H1 (cell line): Measurements from ENCODE around the gene PRICKLE1. TPM values are rescaled to one million over a fixed set of nuclear protein-coding genes. Genes with fewer than 3 reads are reported as not detected.

ENCODE experiments used
- KDM1A ChIP-seq: fragments of 200-600, 300-600 bp; sonication (generic); IDR thresholded peaks from 2 replicates; pipeline ENCODE4 v1.7.1; 2016; ENCODE audit warnings: mild to moderate bottlenecking, low read length, borderline replicate concordance
- polyA plus RNA-seq, 7 experiments: library from polyadenylated mRNA; depleted of rRNA in 3 of 7; stranded (reverse) in 5 of 7; unstranded in 2 of 7; fragments of >200 nt in 5 of 7; fragments of 200-250 nt in 2 of 7; gene quantifications; 1 replicate in 5 of 7; 2 replicates in 1 of 7; 4 replicates in 1 of 7; pipeline versions ENCODE4 v1.2.1 to v1.2.3, GENCODE V29; 2011 to 2013; ENCODE audit warnings: missing spikeins in 2 of 7, mixed read lengths in 2 of 7
- total RNA-seq: library from RNA; stranded (reverse); fragmentation: NEBNext Ultra II Directional; extraction: Animal tissue kit (Norgen Biotek cat#: 25700); gene quantifications from 2 replicates; pipeline ENCODE4 v1.2.1, GENCODE V29; 2021

The PRICKLE1 gene
- total and polyA plus RNA-seq, 2 of the 8 experiments (the other 6 are each of a cell fraction or from before 2014, with no cell fraction given), result 14.0 to 22.4 TPM

DNA sequence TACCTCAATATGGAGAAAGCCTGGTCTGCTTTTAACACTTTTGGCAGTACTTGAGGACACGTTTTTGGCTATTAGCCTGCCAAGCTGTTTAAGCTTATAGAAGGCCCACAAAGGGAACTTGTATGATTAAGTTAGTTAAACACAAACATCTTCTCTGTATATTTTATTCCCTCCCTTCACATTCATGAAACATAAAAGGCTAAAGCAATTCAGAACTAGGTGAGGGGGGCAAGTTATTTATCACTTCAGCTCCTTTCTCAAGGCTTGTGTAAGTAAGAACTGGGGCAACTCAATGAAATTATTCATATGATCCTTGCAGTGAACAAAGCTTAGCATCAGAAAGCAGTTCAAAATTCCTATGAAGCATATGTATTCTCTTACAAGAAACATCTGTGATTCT lies 7.5 kb downstream of the PRICKLE1 start (continued):
- TF ChIP-seq KDM1A, result no peak
